ENCODE measurements around the gene PLEKHG5.

The PLEKHG5 gene

DNA sequence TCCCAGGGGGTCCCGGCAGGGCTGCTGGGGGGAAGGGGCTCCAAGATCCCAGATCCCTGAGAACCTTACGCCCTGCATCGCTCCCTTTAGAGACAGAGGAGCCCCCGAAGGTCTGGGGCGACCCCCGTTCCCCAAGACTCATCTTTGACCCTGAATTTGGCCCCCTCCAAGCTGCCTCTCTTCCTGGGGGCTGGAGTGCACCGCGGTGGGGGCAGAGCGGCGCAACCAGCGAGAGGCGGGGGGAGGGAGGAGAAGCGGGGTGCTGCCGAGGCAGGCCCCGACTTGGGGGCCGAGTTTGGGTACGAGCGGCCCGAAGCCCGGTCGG is 5.4 kb upstream of the PLEKHG5 start:
- Histone ChIP-seq H3K9ac (ENCODE audit: low read length) (no peak overlapping the region), H3K9me2 (replicated peaks; ENCODE audit: insufficient read depth, low read length) (no peaks in the 10 kb centered on the region), H3K4me2 (ENCODE audit: low read depth, low read length, poor library complexity, severe bottlenecking) (peak overlapping the region; percentile 23), H4K20me1 (ENCODE audit: low read depth, low read length) (no peaks in the 10 kb centered on the region), H3K79me2 (ENCODE audit: insufficient read depth, low read length) (no peaks in the 10 kb centered on the region), H2AFZ (ENCODE audit: low read depth, low read length, severe bottlenecking) (no peak overlapping the region), H3F3A (ENCODE audit: insufficient read depth) (no peaks in the 10 kb centered on the region), H3K9me3 (ENCODE audit: insufficient read depth, low read length) (no peaks in the 10 kb centered on the region), H3K4me3 (ENCODE audit: insufficient read depth, low read length, poor library complexity, severe bottlenecking) (no peak overlapping the region), H3K27me3 (ENCODE audit: low read length) (no peaks in the 10 kb centered on the region), H3K27ac (ENCODE audit: low read depth, low read length) (no peak overlapping the region), H3K36me3 (ENCODE audit: low read length) (no peaks in the 10 kb centered on the region)
- TF ChIP-seq, protein P1, sequence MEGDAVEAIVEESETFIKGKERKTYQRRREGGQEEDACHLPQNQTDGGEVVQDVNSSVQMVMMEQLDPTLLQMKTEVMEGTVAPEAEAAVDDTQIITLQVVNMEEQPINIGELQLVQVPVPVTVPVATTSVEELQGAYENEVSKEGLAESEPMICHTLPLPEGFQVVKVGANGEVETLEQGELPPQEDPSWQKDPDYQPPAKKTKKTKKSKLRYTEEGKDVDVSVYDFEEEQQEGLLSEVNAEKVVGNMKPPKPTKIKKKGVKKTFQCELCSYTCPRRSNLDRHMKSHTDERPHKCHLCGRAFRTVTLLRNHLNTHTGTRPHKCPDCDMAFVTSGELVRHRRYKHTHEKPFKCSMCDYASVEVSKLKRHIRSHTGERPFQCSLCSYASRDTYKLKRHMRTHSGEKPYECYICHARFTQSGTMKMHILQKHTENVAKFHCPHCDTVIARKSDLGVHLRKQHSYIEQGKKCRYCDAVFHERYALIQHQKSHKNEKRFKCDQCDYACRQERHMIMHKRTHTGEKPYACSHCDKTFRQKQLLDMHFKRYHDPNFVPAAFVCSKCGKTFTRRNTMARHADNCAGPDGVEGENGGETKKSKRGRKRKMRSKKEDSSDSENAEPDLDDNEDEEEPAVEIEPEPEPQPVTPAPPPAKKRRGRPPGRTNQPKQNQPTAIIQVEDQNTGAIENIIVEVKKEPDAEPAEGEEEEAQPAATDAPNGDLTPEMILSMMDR (IDR thresholded peaks at IDR 0.05; ENCODE audit: insufficient read depth, low read length, poor library complexity, severe bottlenecking): no peak
- TF ChIP-seq EZH2phosphoT487 (conservative IDR thresholded peaks at IDR 0.05; ENCODE audit: low read length): no peak

DNA sequence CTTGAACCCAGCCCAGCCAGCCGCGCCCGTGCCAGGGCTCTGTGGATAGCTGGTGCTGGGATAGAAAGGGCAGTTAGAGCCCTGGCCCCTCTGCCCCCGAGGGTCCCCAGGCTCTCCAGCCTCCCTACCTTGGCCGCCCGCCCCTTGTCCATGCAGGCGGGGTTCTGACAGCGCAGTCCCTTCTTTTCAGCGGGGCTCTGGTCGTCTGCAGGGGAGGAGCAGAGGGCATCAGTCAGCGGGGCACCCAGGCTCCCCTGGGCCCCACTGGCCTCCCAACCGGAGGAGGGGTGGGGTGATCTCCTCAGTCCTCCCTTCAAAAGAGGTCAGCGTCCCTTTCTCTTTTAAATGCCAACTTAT is 4.9 kb upstream of the PLEKHG5 start:
- no peak overlapping the region for H3K9ac ChIP-seq (ENCODE audit: low read length)
- no peak overlapping the region for H3K4me2 ChIP-seq (ENCODE audit: low read depth, low read length, poor library complexity, severe bottlenecking)
- TF ChIP-seq EZH2phosphoT487 (conservative IDR thresholded peaks at IDR 0.05; ENCODE audit: low read length): no peak
- TF ChIP-seq, protein P1 (IDR thresholded peaks at IDR 0.05; ENCODE audit: insufficient read depth, low read length, poor library complexity, severe bottlenecking): no peak
- H2AFZ ChIP-seq (ENCODE audit: low read depth, low read length, severe bottlenecking): no peak overlapping the region
- no peaks in the 10 kb centered on the region for H3K9me2 ChIP-seq (replicated peaks; ENCODE audit: insufficient read depth, low read length)
- H3K9me3 ChIP-seq (ENCODE audit: insufficient read depth, low read length): no peaks in the 10 kb centered on the region
- no peaks in the 10 kb centered on the region for H3K36me3 ChIP-seq (ENCODE audit: low read length)
- H3K4me3 ChIP-seq (ENCODE audit: insufficient read depth, low read length, poor library complexity, severe bottlenecking): no peak overlapping the region
- H3K27me3 ChIP-seq (ENCODE audit: low read length): no peaks in the 10 kb centered on the region
- no peaks in the 10 kb centered on the region for H3K79me2 ChIP-seq (ENCODE audit: insufficient read depth, low read length)
- no peaks in the 10 kb centered on the region for H3F3A ChIP-seq (ENCODE audit: insufficient read depth)
- no peaks in the 10 kb centered on the region for H4K20me1 ChIP-seq (ENCODE audit: low read depth, low read length)
- no peak overlapping the region for H3K27ac ChIP-seq (ENCODE audit: low read depth, low read length)

DNA sequence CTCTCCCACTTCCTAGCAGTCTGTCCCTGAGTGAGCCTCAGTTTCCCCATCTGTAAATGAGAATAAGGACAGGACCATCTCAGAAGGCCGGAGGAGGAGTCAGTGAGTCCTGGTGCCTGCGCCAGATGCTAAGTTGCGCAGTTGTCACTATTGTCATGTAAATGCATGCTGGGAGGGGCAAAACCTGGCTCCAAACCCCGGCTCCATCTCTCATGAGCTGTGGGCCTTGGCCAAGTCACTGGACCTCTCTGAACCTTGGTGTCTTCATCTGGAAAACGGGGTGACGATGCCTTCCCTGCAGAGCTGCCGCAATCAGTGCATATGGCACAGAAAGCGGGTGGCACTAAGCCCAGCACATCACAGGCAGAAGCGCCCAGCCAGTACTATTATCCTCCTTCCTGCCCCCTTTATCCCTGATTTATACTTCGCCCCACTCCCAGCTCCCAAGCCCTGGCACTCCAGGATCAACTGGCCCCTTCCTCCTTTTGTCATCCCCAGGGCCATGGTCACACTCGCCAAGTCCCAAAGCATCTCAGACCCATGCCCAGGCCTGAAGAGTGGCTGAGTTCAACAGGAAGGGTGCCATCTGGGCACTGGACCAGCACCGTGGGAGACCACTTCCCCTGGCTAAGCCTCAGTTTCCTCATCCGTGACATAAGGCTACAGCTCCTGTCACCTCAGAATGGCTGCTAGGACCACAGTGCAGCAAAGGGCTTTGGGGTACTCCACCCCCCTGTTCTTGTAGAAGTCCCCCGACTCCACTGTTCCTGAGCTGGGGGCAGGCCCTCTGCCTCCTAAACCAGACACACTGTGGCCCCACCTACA is 4.3 kb upstream of the PLEKHG5 start:
- H3K27me3 ChIP-seq (ENCODE audit: low read length): no peaks in the 10 kb centered on the region
- no peak overlapping the region for H3K9ac ChIP-seq (ENCODE audit: low read length)
- no peak overlapping the region for H3K4me2 ChIP-seq (ENCODE audit: low read depth, low read length, poor library complexity, severe bottlenecking)
- H2AFZ ChIP-seq (ENCODE audit: low read depth, low read length, severe bottlenecking): no peak overlapping the region
- H3K9me3 ChIP-seq (ENCODE audit: insufficient read depth, low read length): no peaks in the 10 kb centered on the region
- no peaks in the 10 kb centered on the region for H3K79me2 ChIP-seq (ENCODE audit: insufficient read depth, low read length)
- no peaks in the 10 kb centered on the region for H4K20me1 ChIP-seq (ENCODE audit: low read depth, low read length)
- H3F3A ChIP-seq (ENCODE audit: insufficient read depth): no peaks in the 10 kb centered on the region
- no peak overlapping the region for H3K27ac ChIP-seq (ENCODE audit: low read depth, low read length)
- TF ChIP-seq, protein P1 (IDR thresholded peaks at IDR 0.05; ENCODE audit: insufficient read depth, low read length, poor library complexity, severe bottlenecking): no peak
- TF ChIP-seq EZH2phosphoT487 (conservative IDR thresholded peaks at IDR 0.05; ENCODE audit: low read length): no peak
- no peaks in the 10 kb centered on the region for H3K9me2 ChIP-seq (replicated peaks; ENCODE audit: insufficient read depth, low read length)
- H3K36me3 ChIP-seq (ENCODE audit: low read length): no peaks in the 10 kb centered on the region
- H3K4me3 ChIP-seq (ENCODE audit: insufficient read depth, low read length, poor library complexity, severe bottlenecking): no peak overlapping the region
